GM19397 (cell line): ENCODE results near the gene ZFP36L1.

Experiments
- ATAC-seq: cut with Tn5 transposase; IDR thresholded peaks from one replicate; pipeline ENCODE4 v1.9.1; 2021; ENCODE audit warnings: mild to moderate bottlenecking, moderate library complexity; ENCODE audit not compliant: unreplicated experiment

The ZFP36L1 gene

GRCh38 chr14:68796418-68797101 is 3.7 kb upstream of the ZFP36L1 start:
- no peak for ATAC-seq

GRCh38 chr14:68795597-68796417 is 2.9 kb upstream of the ZFP36L1 start:
- peak; percentile 43 for ATAC-seq

DNA sequence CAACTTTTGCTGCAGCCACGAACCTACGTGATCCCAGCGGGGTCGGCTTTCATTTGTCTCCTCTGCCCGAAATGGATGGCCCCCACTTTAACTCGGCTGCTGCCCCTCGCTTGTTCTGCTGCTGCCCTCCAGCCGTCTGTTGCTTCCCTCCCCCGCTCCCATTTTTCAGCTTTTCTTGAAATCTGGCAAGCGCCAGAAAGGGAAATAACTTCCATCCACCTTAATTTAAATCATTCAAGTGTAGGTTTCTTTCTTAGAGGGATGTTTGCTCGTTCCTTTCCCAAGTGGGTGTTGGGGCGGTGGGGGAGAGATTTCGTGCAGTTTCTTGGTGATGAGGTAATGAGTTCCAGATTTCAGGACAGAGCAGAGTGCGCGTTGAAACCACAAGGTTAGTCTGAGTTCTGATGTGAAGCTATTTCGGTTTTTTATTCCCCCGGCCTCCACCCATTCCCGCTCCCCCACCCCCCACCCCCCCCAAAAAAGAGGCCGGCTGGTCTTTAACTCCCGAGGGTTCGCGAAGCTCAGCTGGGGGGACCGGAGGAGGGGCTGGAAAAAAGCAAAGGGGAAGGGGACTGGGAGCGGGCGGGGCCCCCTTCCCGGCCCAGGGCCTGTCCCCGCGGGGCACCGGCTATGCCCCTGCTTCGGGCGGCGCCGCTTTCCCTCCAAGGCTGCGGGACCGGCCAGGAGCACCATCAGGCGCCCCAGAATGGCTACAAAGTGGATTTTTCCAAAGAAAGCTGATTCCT is 2.2 kb upstream of the ZFP36L1 start:
- ATAC-seq, result no peak

DNA sequence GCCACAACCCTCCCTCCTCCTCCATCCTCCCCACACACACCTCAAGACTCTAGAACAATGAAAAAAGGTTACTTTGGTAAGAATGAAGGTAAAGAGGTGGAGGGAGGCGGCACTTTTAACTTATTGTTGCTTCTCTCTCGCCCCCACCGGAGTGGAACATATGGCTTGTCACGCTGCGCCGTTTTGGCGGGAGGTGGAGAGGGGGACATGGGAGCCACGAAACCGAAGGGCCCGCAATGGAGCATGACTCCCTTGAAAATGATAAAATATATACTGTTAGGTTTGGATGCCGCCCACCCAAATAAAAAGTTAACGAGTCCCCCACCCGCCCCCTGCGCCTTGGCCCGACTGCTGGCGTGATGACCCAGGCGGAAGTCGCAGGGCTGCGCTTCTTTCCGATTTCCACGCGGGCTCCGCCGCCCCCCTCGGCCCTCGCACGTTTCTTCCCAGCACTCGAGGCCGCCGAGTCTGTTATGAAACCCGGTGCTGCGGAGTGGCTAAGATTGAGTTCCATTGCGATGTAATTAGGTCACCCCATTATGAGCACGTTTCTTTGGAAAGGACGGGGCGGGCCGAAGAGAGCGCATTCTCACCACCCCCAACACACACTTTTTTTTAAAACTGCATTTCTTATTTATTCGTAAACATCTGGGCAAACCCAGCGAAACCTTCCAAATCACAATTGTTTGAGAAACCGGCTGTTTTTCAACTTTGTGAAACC is 1.4 kb upstream of the ZFP36L1 start:
- ATAC-seq, result no peak

DNA sequence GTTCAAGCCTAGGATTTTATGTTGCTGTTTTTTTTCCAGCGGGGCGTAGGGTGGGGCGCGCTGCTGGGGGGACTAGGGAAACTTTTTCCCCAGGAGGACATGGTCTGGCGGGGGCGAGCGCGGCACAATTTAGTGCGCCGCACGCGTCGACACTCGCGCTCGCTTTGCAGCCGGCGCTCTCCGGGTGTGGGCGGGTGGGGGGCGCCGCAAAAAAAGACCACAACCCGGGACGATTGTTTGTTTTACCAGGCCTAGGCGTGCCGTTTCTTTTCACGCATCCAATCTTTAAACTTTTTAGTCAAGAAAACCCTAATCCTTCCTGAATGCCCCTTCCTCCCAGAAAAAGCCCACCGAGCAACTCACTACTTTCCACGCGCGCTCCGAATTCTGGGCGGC is 865 bp upstream of the ZFP36L1 start:
- no peak for ATAC-seq

GRCh38 chr14:68792678-68792978 is 239 bp downstream of the ZFP36L1 start:
- ATAC-seq, result no peak

- ATAC-seq, result no peak
Observed at GRCh38 chr14:68791902-68792677, 777 bp downstream of the ZFP36L1 start.

DNA sequence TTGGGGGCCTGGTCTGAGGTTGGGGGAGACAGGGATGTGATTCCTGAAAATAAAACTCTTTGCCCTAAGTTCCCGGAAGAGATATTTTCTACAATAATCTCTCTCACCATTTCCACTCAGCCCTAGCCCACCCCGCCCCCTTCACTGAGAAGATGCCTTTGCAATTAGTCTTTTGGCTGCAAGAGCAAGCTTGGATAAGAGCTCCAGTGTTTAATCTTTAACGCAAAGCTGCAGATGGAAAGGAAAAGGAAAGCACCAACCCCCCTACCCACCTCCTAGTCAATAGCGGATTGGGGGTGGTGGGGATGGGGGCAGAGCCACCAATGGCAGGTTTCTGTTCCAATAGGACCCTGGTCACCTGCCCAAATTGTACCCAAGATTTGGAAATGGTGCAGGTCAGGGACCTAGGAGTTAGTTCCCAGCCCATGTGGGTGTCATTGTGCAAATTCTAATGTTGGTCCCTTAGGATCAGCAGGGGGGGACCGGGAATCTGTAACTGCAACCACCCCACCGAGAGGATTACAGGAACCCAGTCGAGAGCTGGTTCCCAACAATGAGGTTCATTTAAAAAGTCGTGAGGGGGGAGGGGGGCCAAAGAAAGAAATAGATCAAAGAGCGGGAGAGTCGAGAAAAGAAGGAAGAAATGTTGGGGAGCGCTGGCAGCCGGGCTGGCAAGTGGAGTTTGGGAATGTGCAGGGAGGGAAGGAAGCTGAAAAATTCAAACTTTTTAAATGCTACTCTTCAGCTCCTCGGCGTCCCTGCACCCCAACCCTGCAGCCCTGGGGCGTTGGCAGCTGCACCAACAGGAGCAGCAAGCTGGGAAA is 1.6 kb downstream of the ZFP36L1 start:
- no peak for ATAC-seq

GRCh38 chr14:68790644-68791077 is 2.2 kb downstream of the ZFP36L1 start:
- no peak for ATAC-seq

DNA sequence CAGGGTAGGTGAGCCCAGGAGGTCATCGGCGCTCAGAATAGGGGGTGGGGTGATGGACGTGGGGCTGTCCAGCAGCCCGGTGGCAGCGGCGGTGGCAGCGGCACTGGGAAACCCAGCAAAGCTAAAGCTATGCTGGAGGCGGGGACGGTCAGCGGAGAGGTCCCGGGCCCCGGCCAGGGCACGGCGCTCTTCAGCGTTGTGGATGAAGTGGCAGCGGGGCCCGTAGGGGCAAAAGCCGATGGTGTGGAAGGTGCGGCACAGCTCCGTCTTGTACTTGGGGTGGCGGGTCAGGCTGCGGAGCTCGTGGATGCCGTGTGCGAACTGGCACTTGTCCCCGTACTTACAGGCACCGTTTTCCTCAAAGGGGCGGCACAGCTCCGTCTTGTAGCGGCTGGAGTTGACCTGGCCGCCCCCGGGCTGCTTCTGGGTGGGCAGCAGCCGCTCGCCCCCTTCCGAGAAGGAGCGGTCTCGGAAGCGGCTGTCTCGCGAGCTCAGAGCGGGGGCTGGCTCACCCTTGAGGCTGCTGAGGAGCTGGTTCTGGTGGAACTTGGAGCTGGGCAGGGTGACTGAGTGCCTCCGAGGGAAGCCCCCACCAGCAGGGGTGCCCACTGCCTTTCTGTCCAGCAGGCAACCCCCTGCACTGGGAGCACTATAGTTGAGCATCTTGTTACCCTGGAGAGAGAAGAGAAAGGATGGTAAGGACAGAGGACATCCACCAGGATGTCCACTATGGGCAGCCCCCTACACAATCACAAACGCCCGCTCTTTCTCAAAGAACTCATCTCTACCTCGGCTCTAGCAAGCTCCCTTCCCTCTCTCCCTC is 2.8 kb downstream of the ZFP36L1 start:
- ATAC-seq, result no peak

GRCh38 chr14:68788996-68789820 is 3.7 kb downstream of the ZFP36L1 start:
- no peak for ATAC-seq

- ATAC-seq, result no peak
Observed at GRCh38 chr14:68788275-68788995, 4.4 kb downstream of the ZFP36L1 start.

GRCh38 chr14:68787092-68787992 is 5.5 kb downstream of the ZFP36L1 start:
- ATAC-seq, result no peak

- ATAC-seq, result no peak
Observed at GRCh38 chr14:68786491-68787091, 6.3 kb downstream of the ZFP36L1 start.

DNA sequence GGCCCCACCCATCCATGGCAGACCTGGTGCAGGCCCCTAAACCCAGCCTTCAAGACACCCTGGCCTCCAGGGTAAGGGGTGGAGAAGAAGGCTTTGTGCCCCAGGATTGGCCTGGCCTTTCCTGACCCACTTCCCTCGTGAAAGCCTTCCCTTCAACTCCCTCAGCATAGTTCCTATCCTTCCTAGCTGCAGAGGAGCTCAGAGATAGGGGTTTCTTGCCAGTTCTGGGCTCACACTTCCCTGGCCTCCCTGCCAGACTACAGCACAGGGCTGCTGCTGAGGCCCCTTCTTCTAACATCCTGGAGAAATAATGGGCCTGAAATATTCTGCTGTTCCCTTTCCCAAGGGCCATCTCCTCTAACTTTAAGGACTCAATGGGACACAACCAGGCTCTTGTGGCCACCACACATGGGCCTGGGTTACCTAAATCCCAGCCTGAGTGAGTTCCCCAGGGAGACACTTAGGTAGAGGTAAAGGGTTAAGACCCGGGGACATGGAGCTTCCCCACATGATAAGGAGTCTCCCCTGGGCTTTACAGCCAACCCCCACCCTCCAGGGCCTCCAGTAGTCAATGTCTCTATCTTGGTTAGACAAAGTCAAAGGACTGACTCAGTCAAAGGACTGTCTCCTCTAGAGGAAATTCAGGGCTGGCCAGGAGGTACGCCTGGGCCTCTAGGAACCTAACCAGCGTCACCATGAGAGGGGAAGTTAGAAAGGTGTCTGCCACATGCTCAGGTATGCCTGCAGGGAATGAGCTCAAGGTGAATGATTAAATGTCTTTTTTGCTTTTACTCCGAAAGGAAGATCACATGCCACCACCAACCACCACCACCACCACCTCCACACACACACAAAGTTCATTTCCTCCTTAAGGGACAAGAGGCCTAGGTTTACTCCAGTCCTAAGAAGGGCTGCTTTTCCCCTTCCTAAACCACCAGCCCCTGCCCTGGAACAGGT is 7.1 kb downstream of the ZFP36L1 start:
- ATAC-seq, result no peak
